Fibroblast of lung (primary cell): Measurements from ENCODE around the gene CAVIN2. TPM values are rescaled to one million over a fixed set of nuclear protein-coding genes. Genes with fewer than 3 reads are reported as not detected.

ENCODE experiments used
- DNase-seq, 2 donors: peaks; one replicate each; pipeline versions ENCODE4 v3.0.0 to v3.0.0-alpha.2; 2010; ENCODE audit warnings: low read depth in 2 of 2
- H2AFZ ChIP-seq: 2 replicates; pipeline ENCODE4 v1.5.1; 2012; ENCODE audit warnings: low read length, control low read depth, inconsistent platforms
- H3K27ac ChIP-seq: 2 replicates; pipeline ENCODE4 v1.5.1; 2011; ENCODE audit warnings: low read length, control low read depth; ENCODE audit not compliant: insufficient read depth
- H3K27me3 ChIP-seq: 2 replicates; pipeline ENCODE4 v1.5.1; 2011; ENCODE audit warnings: mild to moderate bottlenecking, low read length; ENCODE audit not compliant: control insufficient read depth, insufficient read depth
- H3K36me3 ChIP-seq: 2 replicates; pipeline ENCODE4 v1.5.1; 2011; ENCODE audit warnings: low read length; ENCODE audit not compliant: control insufficient read depth, insufficient read depth
- H3K4me1 ChIP-seq: 2 replicates; pipeline ENCODE4 v1.5.1; 2011; ENCODE audit warnings: low read length; ENCODE audit not compliant: control insufficient read depth, insufficient read depth; ENCODE audit errors: extremely low read depth
- H3K4me2 ChIP-seq: 2 replicates; pipeline ENCODE4 v1.5.1; 2011; ENCODE audit warnings: low read length, control low read depth; ENCODE audit not compliant: insufficient read depth; ENCODE audit errors: extremely low read depth
- H3K4me3 ChIP-seq, 4 experiments: fragments of 200-600 bp in 1 of 4; sonication (generic) in 1 of 4; replicated peaks in 1 of 4; 2 replicates each; pipeline ENCODE4 v1.5.1; 2011 to 2016; ENCODE audit warnings: low read length in 4 of 4, low read depth in 3 of 4, mild to moderate bottlenecking in 3 of 4, control low read depth in 2 of 4, inconsistent platforms in 1 of 4, mixed read lengths in 1 of 4; ENCODE audit not compliant: insufficient read depth in 1 of 4; ENCODE audit errors: control extremely low read depth in 1 of 4
- H3K79me2 ChIP-seq: 2 replicates; pipeline ENCODE4 v1.5.1; 2012; ENCODE audit warnings: mild to moderate bottlenecking, low read length, inconsistent platforms; ENCODE audit not compliant: control insufficient read depth, insufficient read depth
- H3K9ac ChIP-seq: 2 replicates; pipeline ENCODE4 v1.5.1; 2011; ENCODE audit warnings: mild to moderate bottlenecking, low read length, control low read depth; ENCODE audit not compliant: insufficient read depth
- H3K9me3 ChIP-seq: 2 replicates; pipeline ENCODE4 v1.5.1; 2012; ENCODE audit warnings: low read depth, low read length; ENCODE audit not compliant: control insufficient read depth, insufficient read depth
- H4K20me1 ChIP-seq: 2 replicates; pipeline ENCODE4 v1.5.1; 2011; ENCODE audit warnings: low read length; ENCODE audit not compliant: control insufficient read depth, insufficient read depth; ENCODE audit errors: extremely low read depth
- CTCF ChIP-seq, 2 donors: IDR thresholded peaks in 1 of 2; conservative IDR thresholded peaks in 1 of 2; 1 replicate in 1 of 2; 2 replicates in 1 of 2; pipeline ENCODE4 v1.5.1; 2011 to 2012; ENCODE audit warnings: low read length in 2 of 2, control low read depth in 1 of 2, inconsistent platforms in 1 of 2, low read depth in 1 of 2, mild to moderate bottlenecking in 1 of 2
- EZH2 ChIP-seq: IDR thresholded peaks from 2 replicates; pipeline ENCODE4 v1.5.1; 2012; ENCODE audit warnings: low read length, control low read depth, mild to moderate bottlenecking; ENCODE audit errors: missing control alignments
- polyA plus RNA-seq, 2 donors: library from polyadenylated mRNA; depleted of rRNA in 1 of 2; stranded (reverse) in 1 of 2; unstranded in 1 of 2; fragments of >200 nt; gene quantifications; 2 replicates each; pipeline ENCODE4 v1.2.1, GENCODE V29; 2011 to 2012; ENCODE audit warnings: missing spikeins in 1 of 2
- total RNA-seq: library from RNA; depleted of rRNA; stranded (reverse); fragments of >200 nt; gene quantifications from 2 replicates; pipeline ENCODE4 v1.2.1, GENCODE V29; 2014

CAVIN2 gene
- total and polyA plus RNA-seq, 2 donors (not counting 1 experiment from before 2014, with no cell fraction given) = 25.1 to 28.1 TPM

GRCh38 chr2:191853843-191854242 lies 7.0 kb upstream of the CAVIN2 start:
- Histone ChIP-seq H2AFZ (no peak overlapping the region), H3K27ac (no peak overlapping the region), H3K4me2 (no peak overlapping the region), H3K79me2 (no peaks in the 10 kb centered on the region), H4K20me1 (no peaks in the 10 kb centered on the region), H3K27me3 (no peaks in the 10 kb centered on the region), H3K9me3 (no peaks in the 10 kb centered on the region), H3K4me1 (no peaks in the 10 kb centered on the region), H3K4me3 (no peak overlapping the region), H3K36me3 (no peaks in the 10 kb centered on the region), H3K9ac (no peak overlapping the region)
- DNase-seq = no peak
- no peak for TF ChIP-seq EZH2

- Histone ChIP-seq H3K27me3 (no peaks in the 10 kb centered on the region), H3K79me2 (peaks cover 6% of the 10 kb centered on the region), H2AFZ (no peak overlapping the region), H3K4me2 (no peak overlapping the region), H4K20me1 (no peaks in the 10 kb centered on the region), H3K4me1 (peaks cover 2% of the 10 kb centered on the region), H3K9me3 (no peaks in the 10 kb centered on the region), H3K4me3 (no peak overlapping the region), H3K9ac (no peak overlapping the region), H3K36me3 (no peaks in the 10 kb centered on the region), H3K27ac (no peak overlapping the region)
- TF ChIP-seq EZH2 (no peak), CTCF (conservative IDR thresholded peaks at IDR 0.05 in 1 of 2, IDR thresholded peaks at IDR 0.05 in 1 of 2; ENCODE audit: low read depth in 1 of 2, low read length in 2 of 2) (no peak)
- no peak for DNase-seq
Observed at GRCh38 chr2:191851158-191851557, 4.3 kb upstream of the CAVIN2 start.

GRCh38 chr2:191848771-191849767 lies 2.2 kb upstream of the CAVIN2 start:
- H3K4me2 ChIP-seq = no peak overlapping the region
- H2AFZ ChIP-seq = no peak overlapping the region
- no peaks in the 10 kb centered on the region for H3K36me3 ChIP-seq
- no peak overlapping the region for H3K4me3 ChIP-seq
- H3K4me1 ChIP-seq = peaks cover 2% of the 10 kb centered on the region
- H4K20me1 ChIP-seq = no peaks in the 10 kb centered on the region
- H3K79me2 ChIP-seq = peaks cover 24% of the 10 kb centered on the region
- no peak overlapping the region for H3K27ac ChIP-seq
- H3K9ac ChIP-seq = no peak overlapping the region
- H3K9me3 ChIP-seq = no peaks in the 10 kb centered on the region
- no peak for TF ChIP-seq EZH2
- TF ChIP-seq CTCF (conservative IDR thresholded peaks at IDR 0.05 in 1 of 2, IDR thresholded peaks at IDR 0.05 in 1 of 2; ENCODE audit: low read depth in 1 of 2, low read length in 2 of 2) = no peak
- DNase-seq = no peak
- H3K27me3 ChIP-seq = no peaks in the 10 kb centered on the region
